ENCODE data around the gene ILF3.

Gene ILF3

DNA sequence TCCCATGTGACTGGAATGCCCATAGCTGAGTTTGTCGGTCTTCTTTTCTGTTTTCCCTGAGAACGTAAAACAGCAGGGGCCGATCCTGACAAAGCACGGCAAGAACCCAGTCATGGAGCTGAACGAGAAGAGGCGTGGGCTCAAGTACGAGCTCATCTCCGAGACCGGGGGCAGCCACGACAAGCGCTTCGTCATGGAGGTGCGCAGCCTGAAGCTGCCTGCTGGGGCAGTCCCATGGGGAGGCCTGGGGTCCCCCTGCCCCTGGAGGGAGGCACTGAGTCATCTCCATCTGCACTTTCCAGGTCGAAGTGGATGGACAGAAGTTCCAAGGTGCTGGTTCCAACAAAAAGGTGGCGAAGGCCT is 28.9 kb downstream of the ILF3 start:
- Histone ChIP-seq H3K27me3 (ENCODE audit: insufficient read depth, poor library complexity, severe bottlenecking) (no peaks in the 10 kb centered on the region), H3K4me3 (replicated peaks; ENCODE audit: insufficient read depth, low read length) (no peak overlapping the region), H3K27ac (replicated peaks) (no peak overlapping the region)
- no peak for DNase-seq (ENCODE audit: low read depth in 1 of 2, low spot score in 1 of 2)
- TF ChIP-seq POLR2AphosphoS5 (IDR thresholded peaks at IDR 0.05; ENCODE audit: low read depth) (no peak; the same call in 1 of the 2 replicates), SPI1 (IDR thresholded peaks at IDR 0.05; ENCODE audit: borderline replicate concordance, low read depth) (no peak), GABPA (IDR thresholded peaks at IDR 0.05; ENCODE audit: low read depth) (no peak)
- TF ChIP-seq, protein P1, sequence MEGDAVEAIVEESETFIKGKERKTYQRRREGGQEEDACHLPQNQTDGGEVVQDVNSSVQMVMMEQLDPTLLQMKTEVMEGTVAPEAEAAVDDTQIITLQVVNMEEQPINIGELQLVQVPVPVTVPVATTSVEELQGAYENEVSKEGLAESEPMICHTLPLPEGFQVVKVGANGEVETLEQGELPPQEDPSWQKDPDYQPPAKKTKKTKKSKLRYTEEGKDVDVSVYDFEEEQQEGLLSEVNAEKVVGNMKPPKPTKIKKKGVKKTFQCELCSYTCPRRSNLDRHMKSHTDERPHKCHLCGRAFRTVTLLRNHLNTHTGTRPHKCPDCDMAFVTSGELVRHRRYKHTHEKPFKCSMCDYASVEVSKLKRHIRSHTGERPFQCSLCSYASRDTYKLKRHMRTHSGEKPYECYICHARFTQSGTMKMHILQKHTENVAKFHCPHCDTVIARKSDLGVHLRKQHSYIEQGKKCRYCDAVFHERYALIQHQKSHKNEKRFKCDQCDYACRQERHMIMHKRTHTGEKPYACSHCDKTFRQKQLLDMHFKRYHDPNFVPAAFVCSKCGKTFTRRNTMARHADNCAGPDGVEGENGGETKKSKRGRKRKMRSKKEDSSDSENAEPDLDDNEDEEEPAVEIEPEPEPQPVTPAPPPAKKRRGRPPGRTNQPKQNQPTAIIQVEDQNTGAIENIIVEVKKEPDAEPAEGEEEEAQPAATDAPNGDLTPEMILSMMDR (IDR thresholded peaks at IDR 0.05; ENCODE audit: insufficient read depth, low read length), result no peak
- TF ChIP-seq, protein P2, sequence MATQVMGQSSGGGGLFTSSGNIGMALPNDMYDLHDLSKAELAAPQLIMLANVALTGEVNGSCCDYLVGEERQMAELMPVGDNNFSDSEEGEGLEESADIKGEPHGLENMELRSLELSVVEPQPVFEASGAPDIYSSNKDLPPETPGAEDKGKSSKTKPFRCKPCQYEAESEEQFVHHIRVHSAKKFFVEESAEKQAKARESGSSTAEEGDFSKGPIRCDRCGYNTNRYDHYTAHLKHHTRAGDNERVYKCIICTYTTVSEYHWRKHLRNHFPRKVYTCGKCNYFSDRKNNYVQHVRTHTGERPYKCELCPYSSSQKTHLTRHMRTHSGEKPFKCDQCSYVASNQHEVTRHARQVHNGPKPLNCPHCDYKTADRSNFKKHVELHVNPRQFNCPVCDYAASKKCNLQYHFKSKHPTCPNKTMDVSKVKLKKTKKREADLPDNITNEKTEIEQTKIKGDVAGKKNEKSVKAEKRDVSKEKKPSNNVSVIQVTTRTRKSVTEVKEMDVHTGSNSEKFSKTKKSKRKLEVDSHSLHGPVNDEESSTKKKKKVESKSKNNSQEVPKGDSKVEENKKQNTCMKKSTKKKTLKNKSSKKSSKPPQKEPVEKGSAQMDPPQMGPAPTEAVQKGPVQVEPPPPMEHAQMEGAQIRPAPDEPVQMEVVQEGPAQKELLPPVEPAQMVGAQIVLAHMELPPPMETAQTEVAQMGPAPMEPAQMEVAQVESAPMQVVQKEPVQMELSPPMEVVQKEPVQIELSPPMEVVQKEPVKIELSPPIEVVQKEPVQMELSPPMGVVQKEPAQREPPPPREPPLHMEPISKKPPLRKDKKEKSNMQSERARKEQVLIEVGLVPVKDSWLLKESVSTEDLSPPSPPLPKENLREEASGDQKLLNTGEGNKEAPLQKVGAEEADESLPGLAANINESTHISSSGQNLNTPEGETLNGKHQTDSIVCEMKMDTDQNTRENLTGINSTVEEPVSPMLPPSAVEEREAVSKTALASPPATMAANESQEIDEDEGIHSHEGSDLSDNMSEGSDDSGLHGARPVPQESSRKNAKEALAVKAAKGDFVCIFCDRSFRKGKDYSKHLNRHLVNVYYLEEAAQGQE (IDR thresholded peaks at IDR 0.05; ENCODE audit: insufficient replicate concordance, low read depth), result no peak

DNA sequence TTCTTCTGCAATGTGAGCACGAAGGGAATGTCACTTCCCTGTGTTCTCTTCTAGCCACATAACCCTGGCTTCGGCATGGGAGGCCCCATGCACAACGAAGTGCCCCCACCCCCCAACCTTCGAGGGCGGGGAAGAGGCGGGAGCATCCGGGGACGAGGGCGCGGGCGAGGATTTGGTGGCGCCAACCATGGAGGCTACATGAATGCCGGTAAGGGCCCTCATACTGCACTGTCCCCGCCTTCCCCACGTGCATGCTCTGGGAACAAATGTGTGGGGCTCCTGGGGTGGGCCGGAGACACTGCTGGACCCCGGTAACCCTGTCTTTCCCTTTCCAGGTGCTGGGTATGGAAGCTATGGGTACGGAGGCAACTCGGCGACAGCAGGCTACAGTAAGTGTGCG is 29.4 kb downstream of the ILF3 start:
- Histone ChIP-seq H3K27me3 (ENCODE audit: insufficient read depth, poor library complexity, severe bottlenecking) (no peaks in the 10 kb centered on the region), H3K27ac (replicated peaks) (no peak overlapping the region), H3K4me3 (replicated peaks; ENCODE audit: insufficient read depth, low read length) (no peak overlapping the region)
- DNase-seq (ENCODE audit: low read depth in 1 of 2, low spot score in 1 of 2), result no peak
- TF ChIP-seq SPI1 (IDR thresholded peaks at IDR 0.05; ENCODE audit: borderline replicate concordance, low read depth) (no peak), POLR2AphosphoS5 (IDR thresholded peaks at IDR 0.05; ENCODE audit: low read depth) (no peak), GABPA (IDR thresholded peaks at IDR 0.05; ENCODE audit: low read depth) (no peak)
- TF ChIP-seq, protein P2 (IDR thresholded peaks at IDR 0.05; ENCODE audit: insufficient replicate concordance, low read depth), result no peak
- TF ChIP-seq, protein P1 (IDR thresholded peaks at IDR 0.05; ENCODE audit: insufficient read depth, low read length), result no peak

DNA sequence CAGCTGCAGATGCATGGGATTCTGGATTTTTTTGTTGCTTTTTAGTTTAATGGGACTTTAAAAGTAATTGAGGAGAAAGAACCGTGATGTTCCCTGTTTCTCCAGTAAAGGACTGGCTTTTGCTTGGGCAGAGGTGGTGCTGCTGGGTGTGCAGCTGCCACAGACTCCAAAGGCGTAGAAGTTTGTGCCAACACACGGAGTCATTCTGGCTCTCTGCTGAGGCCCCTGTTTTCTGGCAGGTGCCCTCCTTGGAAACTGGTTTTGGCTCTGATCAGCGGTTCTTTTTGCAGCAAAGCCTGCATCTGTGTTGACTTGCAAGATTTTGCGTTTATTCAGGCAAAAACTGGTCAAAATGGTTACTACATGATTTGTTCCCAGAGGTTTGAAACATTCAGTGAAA is 31.1 kb downstream of the ILF3 start:
- no peak for TF ChIP-seq GABPA (IDR thresholded peaks at IDR 0.05; ENCODE audit: low read depth)
- Histone ChIP-seq H3K27me3 (ENCODE audit: insufficient read depth, poor library complexity, severe bottlenecking) (no peaks in the 10 kb centered on the region), H3K4me3 (replicated peaks; ENCODE audit: insufficient read depth, low read length) (no peak overlapping the region), H3K27ac (replicated peaks) (no peak overlapping the region)
- DNase-seq (ENCODE audit: low read depth in 1 of 2, low spot score in 1 of 2), result no peak

DNA sequence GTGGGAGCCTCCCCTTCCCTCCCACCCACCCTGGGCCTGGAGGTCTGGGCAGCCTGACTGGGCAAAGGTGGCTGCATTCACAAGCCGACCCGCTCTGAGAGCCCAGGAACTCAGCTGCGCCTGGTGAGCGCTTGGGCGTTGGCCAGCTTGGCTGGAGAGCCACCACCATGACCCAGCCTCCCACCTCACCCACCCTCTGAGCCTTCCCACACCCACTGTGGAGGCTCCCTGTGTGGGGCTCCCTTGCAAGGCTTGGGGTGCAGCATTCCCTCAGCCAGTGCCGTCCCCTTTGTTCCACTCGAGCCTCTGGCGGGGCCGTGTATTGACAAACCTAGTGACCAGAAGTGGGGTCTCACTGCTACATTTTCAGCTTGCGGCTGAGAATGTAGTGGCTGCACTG is 32.0 kb downstream of the ILF3 start:
- Histone ChIP-seq H3K27me3 (ENCODE audit: insufficient read depth, poor library complexity, severe bottlenecking) (no peaks in the 10 kb centered on the region), H3K27ac (replicated peaks) (no peak overlapping the region), H3K4me3 (replicated peaks; ENCODE audit: insufficient read depth, low read length) (no peak overlapping the region)
- TF ChIP-seq SPI1 (IDR thresholded peaks at IDR 0.05; ENCODE audit: borderline replicate concordance, low read depth), result no peak
- TF ChIP-seq, protein P2 (IDR thresholded peaks at IDR 0.05; ENCODE audit: insufficient replicate concordance, low read depth), result no peak
- no peak for DNase-seq (ENCODE audit: low read depth in 1 of 2, low spot score in 1 of 2)
